ENCODE results near the gene SLC30A4. TPM values are rescaled to one million over a fixed set of nuclear protein-coding genes. Genes with fewer than 3 reads are reported as not detected.

Gene SLC30A4
- total and polyA plus RNA-seq, 9 donors, result 2.5 to 10.9 (median 7.5) TPM

- H3K4me3 ChIP-seq, result no peak overlapping the region
- H3K36me3 ChIP-seq, result no peaks in the 10 kb centered on the region
- 65 to 86% (median 84%) methylated on average over 1 of the region's 1 CpG for WGBS, 3 donors
- H3K27me3 ChIP-seq, result no peaks in the 10 kb centered on the region
- H3K9me3 ChIP-seq, result no peaks in the 10 kb centered on the region
- H3K27ac ChIP-seq, result no peak overlapping the region
- TF ChIP-seq, protein P1, sequence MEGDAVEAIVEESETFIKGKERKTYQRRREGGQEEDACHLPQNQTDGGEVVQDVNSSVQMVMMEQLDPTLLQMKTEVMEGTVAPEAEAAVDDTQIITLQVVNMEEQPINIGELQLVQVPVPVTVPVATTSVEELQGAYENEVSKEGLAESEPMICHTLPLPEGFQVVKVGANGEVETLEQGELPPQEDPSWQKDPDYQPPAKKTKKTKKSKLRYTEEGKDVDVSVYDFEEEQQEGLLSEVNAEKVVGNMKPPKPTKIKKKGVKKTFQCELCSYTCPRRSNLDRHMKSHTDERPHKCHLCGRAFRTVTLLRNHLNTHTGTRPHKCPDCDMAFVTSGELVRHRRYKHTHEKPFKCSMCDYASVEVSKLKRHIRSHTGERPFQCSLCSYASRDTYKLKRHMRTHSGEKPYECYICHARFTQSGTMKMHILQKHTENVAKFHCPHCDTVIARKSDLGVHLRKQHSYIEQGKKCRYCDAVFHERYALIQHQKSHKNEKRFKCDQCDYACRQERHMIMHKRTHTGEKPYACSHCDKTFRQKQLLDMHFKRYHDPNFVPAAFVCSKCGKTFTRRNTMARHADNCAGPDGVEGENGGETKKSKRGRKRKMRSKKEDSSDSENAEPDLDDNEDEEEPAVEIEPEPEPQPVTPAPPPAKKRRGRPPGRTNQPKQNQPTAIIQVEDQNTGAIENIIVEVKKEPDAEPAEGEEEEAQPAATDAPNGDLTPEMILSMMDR (IDR thresholded peaks at IDR 0.05), result no peak
- TF ChIP-seq POLR2A (IDR thresholded peaks at IDR 0.05) (no peak), EP300 (IDR thresholded peaks at IDR 0.05) (no peak)
- no peaks in the 10 kb centered on the region for H3K4me1 ChIP-seq (ENCODE audit: insufficient read depth)
- intact Hi-C loops (cut with DNase I), result no loop called here
- no peak for DNase-seq
Measured at GRCh38 chr15:45498701-45499100, 23.9 kb downstream of the SLC30A4 start.

DNA sequence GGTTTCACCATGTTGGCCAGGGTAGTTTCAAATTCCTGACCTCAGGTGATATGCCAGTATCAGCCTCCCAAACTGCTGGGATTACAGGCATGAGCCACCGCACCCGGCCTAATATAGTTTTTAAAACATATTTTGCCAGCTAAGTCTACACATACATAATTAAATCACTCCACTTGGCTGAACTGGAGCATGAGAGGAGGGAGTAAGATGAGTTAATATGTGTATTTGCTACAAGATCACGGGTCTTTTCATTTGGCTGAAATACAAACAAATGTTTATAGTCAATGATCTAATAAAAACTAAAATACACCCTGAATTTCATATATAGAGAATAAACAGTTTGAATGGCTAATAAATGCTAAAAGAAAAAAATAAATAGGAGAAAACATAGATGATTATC lies 25.3 kb downstream of the SLC30A4 start:
- TF ChIP-seq EP300 (IDR thresholded peaks at IDR 0.05) (no peak), POLR2A (IDR thresholded peaks at IDR 0.05) (no peak)
- TF ChIP-seq, protein P1 (IDR thresholded peaks at IDR 0.05), result no peak

DNA sequence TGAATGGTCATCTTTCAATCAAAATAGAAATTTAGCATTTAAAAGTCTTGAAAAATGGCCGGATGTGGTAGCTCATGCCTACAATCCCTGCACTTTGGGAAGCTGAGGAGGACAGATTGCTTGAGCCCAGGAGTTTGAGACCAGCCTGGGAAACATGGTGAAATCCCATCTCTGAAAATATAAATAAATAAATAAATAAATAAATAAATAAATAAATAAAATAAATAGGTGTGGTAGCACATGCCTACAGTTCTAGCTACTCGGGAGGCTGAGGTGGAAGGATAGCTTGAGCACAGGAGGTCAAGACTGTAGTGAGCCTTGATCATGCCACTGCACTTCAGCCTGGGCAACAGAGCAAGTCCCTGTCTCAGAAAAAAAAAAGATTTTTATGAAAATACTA lies 25.9 kb downstream of the SLC30A4 start:
- no peaks in the 10 kb centered on the region for H3K4me1 ChIP-seq (ENCODE audit: insufficient read depth)
- H3K9me3 ChIP-seq, result no peaks in the 10 kb centered on the region
- intact Hi-C loops (cut with DNase I), result no loop called here
- H3K27ac ChIP-seq, result no peak overlapping the region
- 88 to 96% (median 90%) methylated on average over 2 of the region's 2 CpGs for WGBS, 3 donors
- DNase-seq, result no peak
- TF ChIP-seq, protein P1 (IDR thresholded peaks at IDR 0.05), result no peak
- TF ChIP-seq EP300 (IDR thresholded peaks at IDR 0.05), result no peak
- H3K27me3 ChIP-seq, result no peaks in the 10 kb centered on the region
- no peak overlapping the region for H3K4me3 ChIP-seq
- no peaks in the 10 kb centered on the region for H3K36me3 ChIP-seq

More for the DNA sequence above, 25.3 kb downstream of the SLC30A4 start:
- H3K27me3 ChIP-seq, result no peaks in the 10 kb centered on the region
- no peaks in the 10 kb centered on the region for H3K4me1 ChIP-seq (ENCODE audit: insufficient read depth)
- H3K9me3 ChIP-seq, result no peaks in the 10 kb centered on the region
- no peak overlapping the region for H3K27ac ChIP-seq
- intact Hi-C loops (cut with DNase I), result no loop called here
- WGBS, 3 donors, result 80 to 92% (median 90%) methylated on average over 3 of the region's 3 CpGs
- H3K36me3 ChIP-seq, result no peaks in the 10 kb centered on the region
- no peak overlapping the region for H3K4me3 ChIP-seq
- no peak for DNase-seq

- Histone ChIP-seq H3K4me1 (ENCODE audit: insufficient read depth) (no peaks in the 10 kb centered on the region), H3K27ac (no peak overlapping the region), H3K36me3 (no peaks in the 10 kb centered on the region), H3K27me3 (no peaks in the 10 kb centered on the region), H3K4me3 (no peak overlapping the region), H3K9me3 (no peaks in the 10 kb centered on the region)
- TF ChIP-seq, protein P1 (IDR thresholded peaks at IDR 0.05), result no peak
- TF ChIP-seq EP300 (IDR thresholded peaks at IDR 0.05) (no peak), POLR2A (IDR thresholded peaks at IDR 0.05) (no peak)
- 49 to 60% (median 59%) methylated on average over 3 of the region's 3 CpGs for WGBS, 3 donors
- intact Hi-C loops (cut with DNase I), result no loop called here
- no peak for DNase-seq
Measured at GRCh38 chr15:45495588-45495987, 27.0 kb downstream of the SLC30A4 start.
